OCI-LY7 (cell line): ENCODE measurements around the gene CMKLR1. TPM values are rescaled to one million over a fixed set of nuclear protein-coding genes. Genes with fewer than 3 reads are reported as not detected.

Source experiments
- BruUV-seq: library from RNA; stranded (reverse); fragments of 400-500 nt; replicated peaks from 2 replicates; lab custom pipeline; 2021; lab: Mats Ljungman, UMichigan
- CTCF ChIA-PET: fragments of 300-600 bp; sonication (Branson Sonifier 250); formaldehyde crosslinking; loops from one replicate; lab custom pipeline; 2022; ENCODE audit warnings: antibody characterized with exemption; ENCODE audit not compliant: unreplicated experiment; lab: Charles Lee
- POLR2A ChIA-PET: fragments of 300-600 bp; sonication (Branson Sonifier 250); formaldehyde crosslinking; loops from one replicate; lab custom pipeline; 2022; ENCODE audit warnings: antibody characterized with exemption; lab: Charles Lee
- DNase-seq: peaks from one replicate; pipeline ENCODE4 v3.0.0-alpha.2; 2015; ENCODE audit warnings: low spot score
- H2AFZ ChIP-seq: fragments of 200-600 bp; sonication (generic), shearing (Covaris generic); 2 replicates; pipeline ENCODE4 v1.6.1; 2014; ENCODE audit warnings: mild to moderate bottlenecking, antibody characterized with exemption, low read length, moderate library complexity
- H3K27ac ChIP-seq: fragments of 200-600 bp; sonication (generic); 2 replicates; pipeline ENCODE4 v1.5.1; 2014; ENCODE audit warnings: mixed run types, low read depth, mild to moderate bottlenecking, moderate library complexity, low read length, inconsistent platforms; ENCODE audit not compliant: poor library complexity, severe bottlenecking
- H3K36me3 ChIP-seq: fragments of 200-600 bp; sonication (generic); 2 replicates; pipeline ENCODE4 v1.6.1; 2014; ENCODE audit warnings: mild to moderate bottlenecking, antibody characterized with exemption, low read length, moderate library complexity, mixed read lengths; ENCODE audit not compliant: insufficient read depth
- H3K4me1 ChIP-seq: fragments of 200-600 bp; sonication (generic); 2 replicates; pipeline ENCODE4 v1.5.1; 2014; ENCODE audit warnings: mild to moderate bottlenecking, low read length; ENCODE audit not compliant: insufficient read depth, poor library complexity, severe bottlenecking
- H3K4me2 ChIP-seq: fragments of 200-600 bp; sonication (generic); 2 replicates; pipeline ENCODE4 v1.6.1; 2014; ENCODE audit warnings: mild to moderate bottlenecking, low read length
- H3K4me3 ChIP-seq: fragments of 200-600 bp; sonication (generic); 2 replicates; pipeline ENCODE4 v1.5.1; 2014; ENCODE audit warnings: mild to moderate bottlenecking, low read depth, low read length; ENCODE audit not compliant: poor library complexity, severe bottlenecking
- H3K79me2 ChIP-seq: fragments of 200-600 bp; sonication (generic); 2 replicates; pipeline ENCODE4 v1.6.1; 2016; ENCODE audit warnings: low read depth, mild to moderate bottlenecking, low read length, moderate library complexity, mixed read lengths; ENCODE audit not compliant: insufficient read depth
- H3K9me2 ChIP-seq: fragments of 200-600 bp; sonication (generic); 2 replicates; pipeline ENCODE4 v1.6.1; 2016; ENCODE audit warnings: mild to moderate bottlenecking, low read length, mixed read lengths; ENCODE audit not compliant: insufficient read depth
- H3K9me3 ChIP-seq: fragments of 200-600 bp; sonication (generic); 2 replicates; pipeline ENCODE4 v1.6.1; 2014; ENCODE audit warnings: mild to moderate bottlenecking, mixed run types, low read length, mixed read lengths
- H4K20me1 ChIP-seq: fragments of 200-600 bp; sonication (generic); 2 replicates; pipeline ENCODE4 v1.6.1; 2014; ENCODE audit warnings: mild to moderate bottlenecking, antibody characterized with exemption, low read length, moderate library complexity, mixed read lengths; ENCODE audit not compliant: insufficient read depth
- EZH2phosphoT487 ChIP-seq: fragments of 200-600 bp; sonication (generic); IDR thresholded peaks from 2 replicates; pipeline ENCODE4 v1.6.1; 2018; ENCODE audit warnings: low read depth, borderline replicate concordance, mild to moderate bottlenecking, mixed run types, antibody characterized with exemption, low read length, moderate library complexity, mixed read lengths
- intact Hi-C: fragments of 100-400 bp; cut with micrococcal nuclease; formaldehyde crosslinking; loops from one replicate; pipeline ENCODE4 v1.10.0; 2022; ENCODE audit not compliant: unreplicated experiment
- total RNA-seq, 2 experiments: library from RNA; depleted of rRNA in 1 of 2; stranded (reverse); fragments of >200 nt in 1 of 2; shearing (Covaris generic) in 1 of 2; gene quantifications; 2 replicates each; pipeline ENCODE4 v1.2.3, GENCODE V29; 2014 to 2022
- TF ChIP-seq, protein P1 (sequence below): fragments of 200-600 bp; sonication (generic); conservative IDR thresholded peaks from 2 replicates; pipeline ENCODE4 v1.5.1; 2014; ENCODE audit warnings: mild to moderate bottlenecking, antibody characterized with exemption, low read length, moderate library complexity, mixed read lengths

CMKLR1 gene
- total RNA-seq, 2 experiments from 2014 or later, result not detected

GRCh38 chr12:108346727-108347710 lies 7.9 kb upstream of the CMKLR1 start:
- DNase-seq, result no peak
- no peaks in the 10 kb centered on the region for H3K9me3 ChIP-seq
- POLR2A ChIA-PET, result no interaction called here
- no peak overlapping the region for H3K4me2 ChIP-seq
- H3K27ac ChIP-seq, result no peak overlapping the region
- H3K4me1 ChIP-seq, result no peaks in the 10 kb centered on the region
- CTCF ChIA-PET, result no interaction called here
- no TSS peak for BruUV-seq
- no peaks in the 10 kb centered on the region for H4K20me1 ChIP-seq
- no peaks in the 10 kb centered on the region for H3K9me2 ChIP-seq
- no peak overlapping the region for H2AFZ ChIP-seq
- TF ChIP-seq EZH2phosphoT487, result no peak
- TF ChIP-seq, protein P1, sequence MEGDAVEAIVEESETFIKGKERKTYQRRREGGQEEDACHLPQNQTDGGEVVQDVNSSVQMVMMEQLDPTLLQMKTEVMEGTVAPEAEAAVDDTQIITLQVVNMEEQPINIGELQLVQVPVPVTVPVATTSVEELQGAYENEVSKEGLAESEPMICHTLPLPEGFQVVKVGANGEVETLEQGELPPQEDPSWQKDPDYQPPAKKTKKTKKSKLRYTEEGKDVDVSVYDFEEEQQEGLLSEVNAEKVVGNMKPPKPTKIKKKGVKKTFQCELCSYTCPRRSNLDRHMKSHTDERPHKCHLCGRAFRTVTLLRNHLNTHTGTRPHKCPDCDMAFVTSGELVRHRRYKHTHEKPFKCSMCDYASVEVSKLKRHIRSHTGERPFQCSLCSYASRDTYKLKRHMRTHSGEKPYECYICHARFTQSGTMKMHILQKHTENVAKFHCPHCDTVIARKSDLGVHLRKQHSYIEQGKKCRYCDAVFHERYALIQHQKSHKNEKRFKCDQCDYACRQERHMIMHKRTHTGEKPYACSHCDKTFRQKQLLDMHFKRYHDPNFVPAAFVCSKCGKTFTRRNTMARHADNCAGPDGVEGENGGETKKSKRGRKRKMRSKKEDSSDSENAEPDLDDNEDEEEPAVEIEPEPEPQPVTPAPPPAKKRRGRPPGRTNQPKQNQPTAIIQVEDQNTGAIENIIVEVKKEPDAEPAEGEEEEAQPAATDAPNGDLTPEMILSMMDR, result no peak
- H3K79me2 ChIP-seq, result no peaks in the 10 kb centered on the region
- intact Hi-C loops, result no loop called here
- H3K4me3 ChIP-seq, result no peak overlapping the region
- no peaks in the 10 kb centered on the region for H3K36me3 ChIP-seq

GRCh38 chr12:108345716-108346633 lies 6.9 kb upstream of the CMKLR1 start:
- ChIA-PET CTCF (no interaction called here), POLR2A (no interaction called here)
- H3K9me3 ChIP-seq, result no peaks in the 10 kb centered on the region
- H3K4me2 ChIP-seq, result no peak overlapping the region
- H3K27ac ChIP-seq, result no peak overlapping the region
- no peak for DNase-seq
- H3K36me3 ChIP-seq, result no peaks in the 10 kb centered on the region
- no peaks in the 10 kb centered on the region for H3K9me2 ChIP-seq
- no peak for TF ChIP-seq EZH2phosphoT487
- TF ChIP-seq, protein P1, result no peak
- intact Hi-C loops, result no loop called here
- H3K4me1 ChIP-seq, result no peaks in the 10 kb centered on the region
- no peak overlapping the region for H2AFZ ChIP-seq
- H3K4me3 ChIP-seq, result no peak overlapping the region
- no TSS peak for BruUV-seq
- H4K20me1 ChIP-seq, result no peaks in the 10 kb centered on the region
- no peaks in the 10 kb centered on the region for H3K79me2 ChIP-seq
